ENCODE data around the gene LRIG1.

The LRIG1 gene

DNA sequence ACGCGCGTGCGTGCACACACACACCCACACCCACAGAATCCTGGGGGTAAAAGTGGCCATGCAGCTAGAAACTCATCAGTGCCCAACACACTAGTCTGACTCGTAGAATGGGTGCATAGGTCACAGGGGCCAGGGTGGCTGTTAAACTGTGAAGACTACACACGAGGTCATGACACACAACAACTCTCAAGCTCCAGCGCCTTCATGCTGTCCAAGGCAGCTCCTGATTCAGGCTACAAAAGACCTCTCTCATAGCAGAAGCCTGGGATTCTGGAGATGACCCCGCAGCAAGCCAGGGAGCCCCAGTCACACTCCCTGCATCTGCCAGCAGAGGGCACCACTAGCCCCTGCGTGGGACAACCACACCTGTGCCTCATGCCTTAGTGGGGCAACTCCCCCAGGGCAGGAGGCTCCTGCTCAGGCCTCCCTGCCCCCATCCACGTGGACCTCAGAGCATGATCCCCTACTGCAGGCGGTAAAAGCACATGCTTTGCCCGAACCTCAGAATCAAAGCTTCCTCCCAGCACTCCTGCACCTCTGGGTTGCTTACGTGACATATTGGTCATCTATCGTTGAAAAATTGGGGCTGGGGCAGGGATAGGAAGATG is 93.1 kb downstream of the LRIG1 start:
- H3K4me1 ChIP-seq (ENCODE audit: low read length): no peaks in the 10 kb centered on the region
- DNase-seq: peak; percentile 38

DNA sequence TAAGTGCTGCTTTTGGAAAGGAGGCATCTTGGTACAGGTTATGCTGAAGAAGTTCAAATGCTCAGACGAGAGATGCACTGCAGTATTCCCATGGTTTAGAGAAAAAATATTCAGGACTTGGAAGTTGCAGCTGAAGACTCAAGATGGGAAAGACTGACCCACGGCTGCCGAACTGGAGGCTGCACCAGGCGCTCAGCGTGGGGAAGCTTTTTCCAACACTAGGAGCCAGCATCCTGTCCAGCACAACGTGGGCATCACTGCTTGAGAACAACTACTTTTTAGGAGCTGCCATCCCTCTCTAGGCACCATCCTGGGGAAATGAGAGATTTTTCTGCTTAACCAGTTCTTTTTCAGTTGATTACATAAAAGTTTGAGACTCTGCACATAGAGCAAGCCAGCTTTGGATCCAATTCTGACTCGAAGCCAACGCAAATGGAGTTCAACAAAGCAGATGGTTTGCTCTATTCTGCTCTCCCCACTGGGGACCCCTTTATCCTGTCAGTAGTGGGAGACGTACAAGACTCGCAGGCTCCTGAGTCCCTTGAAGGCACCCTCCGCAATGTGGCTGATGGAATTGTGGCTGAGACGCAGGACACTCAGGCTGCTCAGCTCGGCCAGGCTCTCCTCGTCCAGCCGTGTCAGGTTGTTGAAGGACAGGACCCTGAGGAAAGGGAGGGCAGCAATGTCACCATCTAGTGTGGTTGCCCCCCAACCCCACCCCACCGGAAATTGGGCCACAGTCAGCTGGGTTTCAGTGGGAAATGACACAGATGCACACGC is 93.8 kb downstream of the LRIG1 start:
- Histone ChIP-seq H3K79me2 (ENCODE audit: low read length) (0 out of 2 replicates have a peak, but pooled peaks cover 10% of the 10 kb centered on the region), H3F3A (ENCODE audit: insufficient read depth, low read length) (no peaks in the 10 kb centered on the region), H3K9ac (ENCODE audit: low read length) (no peak overlapping the region), H2AFZ (ENCODE audit: low read length) (no peak overlapping the region), H4K20me1 (ENCODE audit: insufficient read depth, low read length) (no peaks in the 10 kb centered on the region), H3K9me2 (replicated peaks; ENCODE audit: insufficient read depth, low read length) (no peaks in the 10 kb centered on the region), H3K4me3 (ENCODE audit: low read length) (no peak overlapping the region), H3K4me2 (ENCODE audit: low read depth, low read length) (no peak overlapping the region), H3K9me3 (replicated peaks; ENCODE audit: insufficient read depth, low read length) (no peaks in the 10 kb centered on the region), H3K27ac (ENCODE audit: low read length) (no peak overlapping the region), H3K36me3 (replicated peaks; ENCODE audit: insufficient read depth, low read length) (no peaks in the 10 kb centered on the region), H3K27me3 (replicated peaks; ENCODE audit: insufficient read depth, low read length) (no peaks in the 10 kb centered on the region), H3K4me1 (ENCODE audit: low read length) (no peaks in the 10 kb centered on the region)
- no peak for DNase-seq
- no peak for TF ChIP-seq EZH2phosphoT487 (IDR thresholded peaks at IDR 0.05; ENCODE audit: low read length)
- TF ChIP-seq, protein P1, sequence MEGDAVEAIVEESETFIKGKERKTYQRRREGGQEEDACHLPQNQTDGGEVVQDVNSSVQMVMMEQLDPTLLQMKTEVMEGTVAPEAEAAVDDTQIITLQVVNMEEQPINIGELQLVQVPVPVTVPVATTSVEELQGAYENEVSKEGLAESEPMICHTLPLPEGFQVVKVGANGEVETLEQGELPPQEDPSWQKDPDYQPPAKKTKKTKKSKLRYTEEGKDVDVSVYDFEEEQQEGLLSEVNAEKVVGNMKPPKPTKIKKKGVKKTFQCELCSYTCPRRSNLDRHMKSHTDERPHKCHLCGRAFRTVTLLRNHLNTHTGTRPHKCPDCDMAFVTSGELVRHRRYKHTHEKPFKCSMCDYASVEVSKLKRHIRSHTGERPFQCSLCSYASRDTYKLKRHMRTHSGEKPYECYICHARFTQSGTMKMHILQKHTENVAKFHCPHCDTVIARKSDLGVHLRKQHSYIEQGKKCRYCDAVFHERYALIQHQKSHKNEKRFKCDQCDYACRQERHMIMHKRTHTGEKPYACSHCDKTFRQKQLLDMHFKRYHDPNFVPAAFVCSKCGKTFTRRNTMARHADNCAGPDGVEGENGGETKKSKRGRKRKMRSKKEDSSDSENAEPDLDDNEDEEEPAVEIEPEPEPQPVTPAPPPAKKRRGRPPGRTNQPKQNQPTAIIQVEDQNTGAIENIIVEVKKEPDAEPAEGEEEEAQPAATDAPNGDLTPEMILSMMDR (IDR thresholded peaks at IDR 0.05; ENCODE audit: low read length): no peak
- TF ChIP-seq EZH2 (optimal IDR thresholded peaks at IDR 0.05; ENCODE audit: low read depth, low read length): no peak

More for the DNA sequence above, 93.1 kb downstream of the LRIG1 start:
- H3K79me2 ChIP-seq (ENCODE audit: low read length): 0 out of 2 replicates have a peak, but pooled peaks cover 10% of the 10 kb centered on the region
- no peaks in the 10 kb centered on the region for H4K20me1 ChIP-seq (ENCODE audit: insufficient read depth, low read length)
- no peak overlapping the region for H2AFZ ChIP-seq (ENCODE audit: low read length)
- no peak overlapping the region for H3K4me3 ChIP-seq (ENCODE audit: low read length)
- no peaks in the 10 kb centered on the region for H3K27me3 ChIP-seq (replicated peaks; ENCODE audit: insufficient read depth, low read length)
- no peaks in the 10 kb centered on the region for H3K9me2 ChIP-seq (replicated peaks; ENCODE audit: insufficient read depth, low read length)
- no peaks in the 10 kb centered on the region for H3K36me3 ChIP-seq (replicated peaks; ENCODE audit: insufficient read depth, low read length)
- H3K4me2 ChIP-seq (ENCODE audit: low read depth, low read length): no peak overlapping the region
- no peak overlapping the region for H3K9ac ChIP-seq (ENCODE audit: low read length)
- no peaks in the 10 kb centered on the region for H3K9me3 ChIP-seq (replicated peaks; ENCODE audit: insufficient read depth, low read length)
- no peak overlapping the region for H3K27ac ChIP-seq (ENCODE audit: low read length)
- no peaks in the 10 kb centered on the region for H3F3A ChIP-seq (ENCODE audit: insufficient read depth, low read length)
- TF ChIP-seq EZH2 (optimal IDR thresholded peaks at IDR 0.05; ENCODE audit: low read depth, low read length): no peak
- TF ChIP-seq, protein P1 (IDR thresholded peaks at IDR 0.05; ENCODE audit: low read length): peak; percentile 92

DNA sequence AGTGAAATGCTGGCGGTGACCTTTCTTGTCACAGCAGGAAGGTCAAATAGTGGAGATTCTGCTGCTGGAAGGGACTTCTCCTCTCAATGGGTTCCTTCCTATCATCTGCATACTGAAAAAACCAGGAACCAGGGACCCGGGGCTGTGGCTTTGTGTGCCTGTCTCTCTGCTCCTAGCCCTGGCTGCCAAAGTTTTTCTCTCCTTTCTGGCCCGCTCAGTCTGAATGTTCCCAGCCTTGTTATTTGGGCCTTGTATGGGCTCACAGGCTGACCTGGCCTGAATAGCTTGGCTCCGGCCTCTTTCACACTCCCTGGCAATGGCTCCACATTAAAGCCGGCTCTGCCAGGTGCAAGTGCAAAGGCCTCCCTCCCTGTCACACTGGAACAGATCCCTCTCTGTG is 94.7 kb downstream of the LRIG1 start:
- TF ChIP-seq, protein P1 (IDR thresholded peaks at IDR 0.05; ENCODE audit: low read length): no peak
- no peak for TF ChIP-seq EZH2 (optimal IDR thresholded peaks at IDR 0.05; ENCODE audit: low read depth, low read length)
- TF ChIP-seq EZH2phosphoT487 (IDR thresholded peaks at IDR 0.05; ENCODE audit: low read length): no peak
- H3K79me2 ChIP-seq (ENCODE audit: low read length): 0 out of 2 replicates have a peak, but pooled peaks cover 10% of the 10 kb centered on the region
- H3K27me3 ChIP-seq (replicated peaks; ENCODE audit: insufficient read depth, low read length): no peaks in the 10 kb centered on the region
- H3K9me2 ChIP-seq (replicated peaks; ENCODE audit: insufficient read depth, low read length): no peaks in the 10 kb centered on the region
- no peak for DNase-seq
- no peaks in the 10 kb centered on the region for H3K36me3 ChIP-seq (replicated peaks; ENCODE audit: insufficient read depth, low read length)
- no peak overlapping the region for H3K27ac ChIP-seq (ENCODE audit: low read length)
- H3K9ac ChIP-seq (ENCODE audit: low read length): no peak overlapping the region
- no peaks in the 10 kb centered on the region for H3K9me3 ChIP-seq (replicated peaks; ENCODE audit: insufficient read depth, low read length)
- H3F3A ChIP-seq (ENCODE audit: insufficient read depth, low read length): no peaks in the 10 kb centered on the region
- no peaks in the 10 kb centered on the region for H3K4me1 ChIP-seq (ENCODE audit: low read length)
- no peaks in the 10 kb centered on the region for H4K20me1 ChIP-seq (ENCODE audit: insufficient read depth, low read length)
- H2AFZ ChIP-seq (ENCODE audit: low read length): no peak overlapping the region
- H3K4me3 ChIP-seq (ENCODE audit: low read length): no peak overlapping the region
- H3K4me2 ChIP-seq (ENCODE audit: low read depth, low read length): no peak overlapping the region

Measured in MM.1S (cell line).